ENCODE data around the gene PMM2.
"Not testable (repeated sequence)": the region's sequence is repeated elsewhere in the genome, so short reads cannot be mapped to it uniquely, and the experiment has no call there.

Gene PMM2

GRCh38 chr16:8826278-8826879 is 28.7 kb downstream of the PMM2 start:
- Histone ChIP-seq H3K36me3 (ENCODE audit: insufficient read depth, low read length) (peaks cover 62% of the 10 kb centered on the region), H3K9ac (ENCODE audit: low read depth, low read length) (no peak overlapping the region), H3K4me3 (ENCODE audit: low read length) (no peak overlapping the region), H3K4me2 (ENCODE audit: low read length) (no peak overlapping the region), H3K4me1 (ENCODE audit: control insufficient read depth, insufficient read depth, low read length) (peaks cover 7% of the 10 kb centered on the region), H3K27me3 (ENCODE audit: control insufficient read depth, insufficient read depth, low read length) (no peaks in the 10 kb centered on the region), H3K9me3 (replicated peaks; ENCODE audit: low read length) (no peaks in the 10 kb centered on the region)

DNA sequence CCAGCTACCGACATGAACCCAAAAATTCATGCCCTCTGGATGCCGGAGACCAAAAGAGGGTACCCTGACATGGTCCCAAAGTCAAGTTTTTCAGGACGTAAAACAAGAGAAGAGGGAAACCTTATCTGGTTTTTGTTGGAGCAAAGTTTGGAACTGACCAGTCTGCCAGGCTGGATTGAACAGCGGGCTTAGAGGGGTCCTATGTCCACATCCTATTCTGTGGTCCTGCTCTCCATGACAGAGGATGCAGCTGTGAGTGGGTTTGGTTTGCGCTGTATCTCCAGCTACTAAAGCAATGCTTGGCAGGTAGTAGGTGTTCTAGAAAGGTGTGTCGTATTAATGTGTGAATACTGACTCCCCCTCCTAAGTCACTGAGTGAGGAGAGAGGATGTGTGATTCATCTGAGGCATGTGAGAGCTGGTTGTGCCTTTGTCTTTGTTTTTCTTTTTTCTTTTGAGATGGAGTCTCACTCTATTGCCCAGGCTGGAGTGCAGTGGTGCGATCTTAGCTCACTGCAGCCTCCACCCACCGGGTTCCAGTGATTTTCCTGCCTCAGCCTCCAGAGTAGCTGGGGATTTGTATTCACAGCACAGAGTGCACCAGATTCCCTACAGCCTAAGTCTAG is 31.0 kb downstream of the PMM2 start:
- H3K9me3 ChIP-seq (replicated peaks; ENCODE audit: low read length), result no peaks in the 10 kb centered on the region
- no peak overlapping the region for H3K9ac ChIP-seq (ENCODE audit: low read depth, low read length)
- H3K4me2 ChIP-seq (ENCODE audit: low read length), result no peak overlapping the region
- H3K4me3 ChIP-seq (ENCODE audit: low read length), result no peak overlapping the region
- H3K4me1 ChIP-seq (ENCODE audit: control insufficient read depth, insufficient read depth, low read length), result peaks cover 7% of the 10 kb centered on the region
- peaks cover 57% of the 10 kb centered on the region for H3K36me3 ChIP-seq (ENCODE audit: insufficient read depth, low read length)
- no peaks in the 10 kb centered on the region for H3K27me3 ChIP-seq (ENCODE audit: control insufficient read depth, insufficient read depth, low read length)

GRCh38 chr16:8831450-8831849 is 33.8 kb downstream of the PMM2 start:
- Histone ChIP-seq H3K4me2 (ENCODE audit: low read length) (no peak overlapping the region), H3K36me3 (ENCODE audit: insufficient read depth, low read length) (peaks cover 43% of the 10 kb centered on the region), H3K9me3 (replicated peaks; ENCODE audit: low read length) (no peaks in the 10 kb centered on the region), H3K9ac (ENCODE audit: low read depth, low read length) (no peak overlapping the region), H3K4me1 (ENCODE audit: control insufficient read depth, insufficient read depth, low read length) (peaks cover 7% of the 10 kb centered on the region), H3K4me3 (ENCODE audit: low read length) (no peak overlapping the region), H3K27me3 (ENCODE audit: control insufficient read depth, insufficient read depth, low read length) (no peaks in the 10 kb centered on the region)

GRCh38 chr16:8831871-8832716 is 34.5 kb downstream of the PMM2 start:
- no peak overlapping the region for H3K9ac ChIP-seq (ENCODE audit: low read depth, low read length)
- peaks cover 43% of the 10 kb centered on the region for H3K36me3 ChIP-seq (ENCODE audit: insufficient read depth, low read length)

GRCh38 chr16:8832717-8833105 is 35.1 kb downstream of the PMM2 start:
- Histone ChIP-seq H3K4me3 (ENCODE audit: low read length) (no peak overlapping the region), H3K4me1 (ENCODE audit: control insufficient read depth, insufficient read depth, low read length) (peaks cover 7% of the 10 kb centered on the region), H3K4me2 (ENCODE audit: low read length) (no peak overlapping the region), H3K27me3 (ENCODE audit: control insufficient read depth, insufficient read depth, low read length) (no peaks in the 10 kb centered on the region), H3K36me3 (ENCODE audit: insufficient read depth, low read length) (peaks cover 43% of the 10 kb centered on the region), H3K9me3 (replicated peaks; ENCODE audit: low read length) (no peaks in the 10 kb centered on the region), H3K9ac (ENCODE audit: low read depth, low read length) (no peak overlapping the region)

More at GRCh38 chr16:8831871-8832716, 34.5 kb downstream of the PMM2 start:
- Histone ChIP-seq H3K4me3 (ENCODE audit: low read length) (no peak overlapping the region), H3K9me3 (replicated peaks; ENCODE audit: low read length) (no peaks in the 10 kb centered on the region), H3K4me2 (ENCODE audit: low read length) (no peak overlapping the region), H3K27me3 (ENCODE audit: control insufficient read depth, insufficient read depth, low read length) (no peaks in the 10 kb centered on the region), H3K4me1 (ENCODE audit: control insufficient read depth, insufficient read depth, low read length) (peaks cover 7% of the 10 kb centered on the region)

DNA sequence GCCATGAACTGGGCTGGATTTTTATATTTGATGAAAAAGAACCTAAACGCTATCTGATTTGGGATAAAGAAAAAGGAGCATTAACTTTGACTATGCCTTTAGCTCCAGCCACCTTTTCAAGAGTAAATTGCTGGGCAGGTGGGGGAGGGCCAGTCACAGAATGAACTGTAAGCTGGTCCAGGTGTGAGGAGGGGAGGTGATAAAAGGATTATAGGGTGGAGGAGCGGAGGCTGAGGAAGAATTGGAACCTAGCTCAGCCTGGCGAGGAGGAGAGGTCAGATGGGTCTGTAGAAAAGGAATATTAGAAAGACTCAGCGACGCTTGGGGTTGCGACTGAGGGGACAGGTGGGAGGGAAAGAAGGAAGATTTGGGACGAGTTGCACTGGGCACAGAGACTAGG is 39.2 kb downstream of the PMM2 start:
- H3K9me3 ChIP-seq (replicated peaks; ENCODE audit: low read length); H3K4me2 ChIP-seq (ENCODE audit: low read length); H3K9ac ChIP-seq (ENCODE audit: low read depth, low read length); H3K27me3 ChIP-seq (ENCODE audit: control insufficient read depth, insufficient read depth, low read length); H3K4me1 ChIP-seq (ENCODE audit: control insufficient read depth, insufficient read depth, low read length); H3K4me3 ChIP-seq (ENCODE audit: low read length): not testable (repeated sequence)
- peaks cover 11% of the 10 kb centered on the region for H3K36me3 ChIP-seq (ENCODE audit: insufficient read depth, low read length)

GRCh38 chr16:8837594-8837993 is 40.0 kb downstream of the PMM2 start:
- not testable (repeated sequence) for H3K9ac ChIP-seq (ENCODE audit: low read depth, low read length); H3K27me3 ChIP-seq (ENCODE audit: control insufficient read depth, insufficient read depth, low read length); H3K9me3 ChIP-seq (replicated peaks; ENCODE audit: low read length); H3K4me2 ChIP-seq (ENCODE audit: low read length); H3K4me3 ChIP-seq (ENCODE audit: low read length); H3K36me3 ChIP-seq (ENCODE audit: insufficient read depth, low read length); H3K4me1 ChIP-seq (ENCODE audit: control insufficient read depth, insufficient read depth, low read length)

DNA sequence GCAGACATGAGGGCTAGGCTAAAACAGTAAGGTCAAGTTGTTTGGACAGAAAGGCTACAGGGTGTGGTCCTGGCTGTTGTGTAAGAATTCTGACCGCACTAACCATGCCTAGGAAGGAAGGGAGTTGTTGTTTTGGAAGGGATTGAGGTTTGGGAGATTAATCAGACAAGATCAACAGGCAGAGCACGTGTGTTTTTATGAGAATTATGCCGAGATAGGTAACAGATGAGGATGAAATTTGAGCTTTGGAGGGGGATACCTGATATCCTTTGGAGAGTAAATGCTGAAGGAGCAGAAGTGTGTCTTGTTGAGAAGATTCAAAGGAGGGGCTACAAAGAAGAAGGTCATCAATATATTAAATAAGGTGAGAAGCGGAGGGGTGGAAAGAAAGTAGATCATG is 44.4 kb downstream of the PMM2 start:
- H3K4me1 ChIP-seq (ENCODE audit: control insufficient read depth, insufficient read depth, low read length); H3K9me3 ChIP-seq (replicated peaks; ENCODE audit: low read length); H3K4me3 ChIP-seq (ENCODE audit: low read length); H3K27me3 ChIP-seq (ENCODE audit: control insufficient read depth, insufficient read depth, low read length); H3K4me2 ChIP-seq (ENCODE audit: low read length); H3K9ac ChIP-seq (ENCODE audit: low read depth, low read length): not testable (repeated sequence)
- peaks cover 11% of the 10 kb centered on the region for H3K36me3 ChIP-seq (ENCODE audit: insufficient read depth, low read length)

DNA sequence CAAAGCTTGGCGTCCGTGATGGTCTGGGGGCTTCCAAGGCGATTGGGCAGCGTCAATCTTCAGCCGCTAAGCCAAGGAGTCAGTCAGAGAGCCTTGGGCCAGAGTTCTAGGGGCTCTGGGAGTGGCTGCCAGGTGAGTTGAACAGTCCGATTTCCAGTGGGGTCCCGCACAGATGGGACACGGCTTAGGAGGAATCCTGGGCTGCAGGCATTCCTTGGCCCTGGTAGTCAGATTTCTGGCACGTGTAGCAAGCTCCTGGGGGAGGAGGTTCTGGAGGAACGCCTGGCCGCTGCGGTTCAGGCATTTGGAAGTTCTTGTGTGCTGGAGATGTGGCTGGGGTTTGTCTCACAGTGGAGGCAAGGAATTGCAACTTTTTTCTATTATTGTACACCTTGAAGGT is 45.7 kb downstream of the PMM2 start:
- H3K4me3 ChIP-seq (ENCODE audit: low read length); H3K9ac ChIP-seq (ENCODE audit: low read depth, low read length); H3K4me1 ChIP-seq (ENCODE audit: control insufficient read depth, insufficient read depth, low read length); H3K9me3 ChIP-seq (replicated peaks; ENCODE audit: low read length); H3K4me2 ChIP-seq (ENCODE audit: low read length); H3K27me3 ChIP-seq (ENCODE audit: control insufficient read depth, insufficient read depth, low read length): not testable (repeated sequence)
- peaks cover 24% of the 10 kb centered on the region for H3K36me3 ChIP-seq (ENCODE audit: insufficient read depth, low read length)

DNA sequence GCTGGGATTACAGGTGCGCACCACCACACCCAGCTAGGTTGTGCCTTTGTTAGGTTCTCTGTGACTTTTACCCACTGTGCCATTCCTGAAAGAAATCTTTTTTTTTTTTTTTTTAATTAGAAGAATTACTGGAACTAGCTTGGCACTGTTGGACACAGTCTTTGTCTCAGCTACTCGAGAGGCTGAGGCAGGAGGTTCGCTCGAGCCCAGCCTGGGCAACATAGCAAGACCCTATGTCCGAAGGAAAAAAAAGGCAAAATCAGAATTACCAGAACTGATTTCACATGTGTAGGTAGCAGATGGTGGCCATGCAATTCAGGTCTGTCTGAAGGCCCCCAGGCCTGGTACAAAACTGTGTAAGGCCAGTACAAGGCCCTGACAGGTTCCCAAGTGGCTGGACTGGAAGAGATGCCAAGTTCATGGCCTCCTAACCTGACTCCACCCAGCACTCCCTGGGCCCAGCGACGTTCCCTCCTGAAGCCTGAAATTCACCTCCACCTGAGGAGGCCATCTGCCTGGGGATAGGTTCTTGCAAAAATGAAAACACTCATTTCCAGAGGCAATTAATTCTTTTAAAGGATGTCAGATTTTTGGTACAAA is 48.2 kb downstream of the PMM2 start:
- no peak overlapping the region for H3K4me3 ChIP-seq (ENCODE audit: low read length)
- peaks cover 46% of the 10 kb centered on the region for H3K36me3 ChIP-seq (ENCODE audit: insufficient read depth, low read length)
- H3K27me3 ChIP-seq (ENCODE audit: control insufficient read depth, insufficient read depth, low read length), result no peaks in the 10 kb centered on the region
- no peaks in the 10 kb centered on the region for H3K9me3 ChIP-seq (replicated peaks; ENCODE audit: low read length)
- no peak overlapping the region for H3K9ac ChIP-seq (ENCODE audit: low read depth, low read length)
- H3K4me2 ChIP-seq (ENCODE audit: low read length), result no peak overlapping the region
- H3K4me1 ChIP-seq (ENCODE audit: control insufficient read depth, insufficient read depth, low read length), result peaks cover 27% of the 10 kb centered on the region

- H3K4me1 ChIP-seq (ENCODE audit: control insufficient read depth, insufficient read depth, low read length), result peaks cover 30% of the 10 kb centered on the region
- no peak overlapping the region for H3K4me2 ChIP-seq (ENCODE audit: low read length)
- peaks cover 51% of the 10 kb centered on the region for H3K36me3 ChIP-seq (ENCODE audit: insufficient read depth, low read length)
- no peaks in the 10 kb centered on the region for H3K9me3 ChIP-seq (replicated peaks; ENCODE audit: low read length)
- no peaks in the 10 kb centered on the region for H3K27me3 ChIP-seq (ENCODE audit: control insufficient read depth, insufficient read depth, low read length)
- H3K4me3 ChIP-seq (ENCODE audit: low read length), result no peak overlapping the region
- H3K9ac ChIP-seq (ENCODE audit: low read depth, low read length), result no peak overlapping the region
Measured at GRCh38 chr16:8846401-8846932, 48.8 kb downstream of the PMM2 start.
